HepG2 (cell line): ENCODE measurements around the gene SMG7. TPM values are rescaled to one million over a fixed set of nuclear protein-coding genes. Genes with fewer than 3 reads are reported as not detected.

ENCODE experiments used
- ATAC-seq: fragments of 200-7000 bp; cut with Tn5 transposase; 3 replicates; pipeline ENCODE4 v1.9.1; 2020; ENCODE audit warnings: mild to moderate bottlenecking, moderate library complexity
- BruUV-seq: library from RNA; stranded (reverse); fragments of 400-500 nt; replicated peaks from 2 replicates; lab custom pipeline; 2021; lab: Mats Ljungman, UMichigan
- CTCF ChIA-PET: fragments of 300-600 bp; formaldehyde crosslinking; extraction: SDS; loops from one replicate; lab custom pipeline; 2021; ENCODE audit warnings: low total read pairs, inconsistent platforms, low intra/inter-chr PET ratio; lab: Yijun Ruan, JAX
- POLR2A ChIA-PET: fragments of 350-600 bp; sonication (Branson Sonifier 250); formaldehyde crosslinking; loops from one replicate; lab custom pipeline; 2020; ENCODE audit warnings: antibody characterized with exemption, inconsistent platforms; lab: Yijun Ruan, JAX
- DNase-seq: peaks from one replicate; pipeline ENCODE4 v3.0.0-alpha.2; 2015; ENCODE audit warnings: low spot score
- FAIRE-seq: peaks from 3 replicates; lab custom pipeline; 2011; peaks lifted over from hg19 to GRCh38; lab: Jason Lieb, UNC
- H2AFZ ChIP-seq: one replicate; pipeline ENCODE4 v1.6.1; 2011; ENCODE audit warnings: low read length, inconsistent platforms
- H3K27ac ChIP-seq: fragments of 300-600 bp; 3 replicates; pipeline ENCODE4 v1.8.0; 2011; ENCODE audit warnings: mixed run types, mild to moderate bottlenecking, mixed read lengths, low read length, inconsistent platforms; ENCODE audit not compliant: insufficient read depth; ENCODE audit errors: extremely low read length
- H3K27me3 ChIP-seq, 2 experiments: fragments of 200-600 bp in 1 of 2; 2 replicates in 1 of 2; 3 replicates in 1 of 2; pipeline versions ENCODE4 v1.6.0 to v1.8.0; 2011; ENCODE audit warnings: low read length in 2 of 2, mild to moderate bottlenecking in 2 of 2, moderate library complexity in 2 of 2, inconsistent platforms in 1 of 2; ENCODE audit not compliant: insufficient read depth in 2 of 2, control insufficient read depth in 1 of 2
- H3K36me3 ChIP-seq, 2 experiments: fragments of 200-600 bp in 1 of 2; replicated peaks in 1 of 2; 2 replicates in 1 of 2; 3 replicates in 1 of 2; pipeline versions ENCODE4 v1.5.1 to v1.8.0; 2011; ENCODE audit warnings: low read length in 2 of 2, inconsistent platforms in 1 of 2; ENCODE audit not compliant: insufficient read depth in 2 of 2, control insufficient read depth in 1 of 2
- H3K4me1 ChIP-seq: 2 replicates; pipeline ENCODE4 v1.5.1; 2012; ENCODE audit warnings: low read length, inconsistent platforms; ENCODE audit not compliant: insufficient read depth
- H3K4me2 ChIP-seq: 2 replicates; pipeline ENCODE4 v1.6.0; 2011; ENCODE audit warnings: low read depth, low read length, inconsistent platforms
- H3K4me3 ChIP-seq, 3 experiments: fragments of 200-600 bp in 1 of 3; sonication (generic), shearing (Covaris generic) in 1 of 3; replicated peaks in 1 of 3; 2 replicates each; pipeline ENCODE4 v1.5.1; 2011 to 2016; ENCODE audit warnings: low read length in 3 of 3, inconsistent platforms in 2 of 3, low read depth in 2 of 3, mild to moderate bottlenecking in 2 of 3, control low read depth in 1 of 3, mixed read lengths in 1 of 3; ENCODE audit not compliant: insufficient read depth in 1 of 3
- H3K79me2 ChIP-seq: one replicate; pipeline ENCODE4 v1.6.1; 2011; ENCODE audit warnings: low read length, inconsistent platforms; ENCODE audit not compliant: insufficient read depth
- H3K9ac ChIP-seq: 2 replicates; pipeline ENCODE4 v1.6.0; 2011; ENCODE audit warnings: mild to moderate bottlenecking, low read depth, low read length, inconsistent platforms; ENCODE audit not compliant: insufficient read depth
- H3K9me3 ChIP-seq: 2 replicates; pipeline ENCODE4 v1.5.1; 2012; ENCODE audit warnings: mild to moderate bottlenecking, low read length
- H4K20me1 ChIP-seq: 2 replicates; pipeline ENCODE4 v1.6.0; 2011; ENCODE audit warnings: inconsistent platforms, mild to moderate bottlenecking, low read length, moderate library complexity; ENCODE audit not compliant: insufficient read depth
- HOXA7 ChIP-seq: sonication (generic); formaldehyde crosslinking; IDR thresholded peaks from 2 replicates; pipeline ENCODE4 v1.8.1; 2022; ENCODE audit warnings: mild to moderate bottlenecking, missing genetic modification reagents, moderate library complexity
- PAX8 ChIP-seq: sonication (generic); formaldehyde crosslinking; IDR thresholded peaks from 2 replicates; pipeline ENCODE4 v1.8.0; 2022; ENCODE audit warnings: mild to moderate bottlenecking, missing genetic modification reagents, borderline replicate concordance
- ZMYM4 ChIP-seq: sonication (generic); formaldehyde crosslinking; IDR thresholded peaks from 2 replicates; pipeline ENCODE4 v1.8.1; 2023; ENCODE audit warnings: mild to moderate bottlenecking, missing genetic modification reagents
- ZNF383 ChIP-seq: sonication (generic); formaldehyde crosslinking; IDR thresholded peaks from 2 replicates; pipeline ENCODE4 v1.4.0; 2020; ENCODE audit warnings: missing genetic modification reagents, mild to moderate bottlenecking, borderline replicate concordance
- ZNF749 ChIP-seq: sonication (generic); formaldehyde crosslinking; IDR thresholded peaks from 2 replicates; pipeline ENCODE4 v1.8.0; 2022; ENCODE audit warnings: mild to moderate bottlenecking, missing genetic modification reagents, moderate library complexity, borderline replicate concordance
- ZNF782 ChIP-seq: sonication (generic); formaldehyde crosslinking; IDR thresholded peaks from 2 replicates; pipeline ENCODE4 v1.4.0; 2020; ENCODE audit warnings: missing genetic modification reagents, mild to moderate bottlenecking, borderline replicate concordance
- WGBS: methylation state at CpG from one replicate; pipeline ENCODE4 v1.1.6; 2017; ENCODE audit warnings: low lambda C conversion rate; 5-methylcytosine and 5-hydroxymethylcytosine counted together
- in situ Hi-C: cut with HindIII; loops from 2 replicates; pipeline ENCODE4 v1.10.0; 2017; ENCODE audit warnings: low pct_unique_long_range_greater_than_20kb; ENCODE audit not compliant: extremely low pct_ligation_motif_present
- intact Hi-C: fragments of 100-400 bp; cut with micrococcal nuclease; formaldehyde crosslinking; loops from one replicate; pipeline ENCODE4 v1.10.0; 2022; ENCODE audit not compliant: unreplicated experiment
- polyA plus RNA-seq, 8 experiments: library from polyadenylated mRNA; depleted of rRNA in 3 of 8; stranded (reverse) in 7 of 8; unstranded in 1 of 8; fragments of >200 nt; fragmentation: Illumina TruSeq in 4 of 8; extraction: Trizol in 4 of 8; gene quantifications; 2 replicates each; pipeline versions ENCODE4 v1.2.1 to v1.2.3, GENCODE V29; 2011 to 2016; ENCODE audit warnings: low read depth in 4 of 8, missing spikeins in 1 of 8, mixed read lengths in 1 of 8; ENCODE audit not compliant: insufficient read depth in 1 of 8
- total RNA-seq, 5 experiments: library from RNA; depleted of rRNA; stranded (reverse); fragments of >200 nt; fragmentation: Illumina TruSeq; extraction: Trizol; gene quantifications; 2 replicates each; pipeline ENCODE4 v1.2.3, GENCODE V29; 2016; ENCODE audit warnings: low read depth in 1 of 5
- TF ChIP-seq, protein P1 (sequence below): sonication (generic); formaldehyde crosslinking; conservative IDR thresholded peaks from 2 replicates; pipeline ENCODE4 v1.8.0; 2022; ENCODE audit warnings: mild to moderate bottlenecking, moderate library complexity, missing genetic modification reagents
- TF ChIP-seq, protein P2 (sequence below): IDR thresholded peaks from 2 replicates; pipeline ENCODE4 v1.6.1; 2016; ENCODE audit warnings: mild to moderate bottlenecking

The SMG7 gene
- total and polyA plus RNA-seq, 2 of the 13 experiments (the other 11 are each of a cell fraction or from before 2014, with no cell fraction given): 14.9 to 27.9 TPM

DNA sequence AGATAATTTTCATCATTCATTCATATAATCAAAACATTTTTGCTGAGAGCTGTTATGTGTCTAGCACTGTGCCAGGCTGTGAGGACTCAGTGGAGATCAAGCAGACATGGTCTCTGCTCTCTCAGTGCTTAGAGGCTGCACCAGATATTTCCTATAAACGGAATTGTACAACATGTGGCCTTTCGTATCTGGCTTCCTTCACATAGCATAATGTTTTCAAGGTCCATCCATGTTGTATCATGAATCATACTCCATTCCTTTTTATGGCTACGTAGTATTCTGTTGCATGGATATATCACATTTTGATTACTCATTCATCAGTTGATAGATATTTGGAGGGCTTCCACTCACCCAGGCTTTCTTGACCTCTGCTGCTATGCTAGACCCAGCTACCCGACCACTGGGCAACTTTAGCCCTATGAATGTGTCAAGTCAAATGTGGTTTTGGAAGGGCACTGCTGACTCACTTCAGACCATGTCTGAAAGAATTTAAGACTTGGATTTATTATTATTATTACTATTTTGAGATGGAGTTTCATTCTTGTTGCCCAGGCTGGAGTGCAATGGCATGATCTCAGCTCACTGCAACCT is 99.5 kb downstream of the SMG7 start:
- Histone ChIP-seq H3K27me3 (no peaks in the 10 kb centered on the region), H3K9ac (no peak overlapping the region), H3K27ac (no peak overlapping the region), H3K36me3 (no peaks in the 10 kb centered on the region), H4K20me1 (no peaks in the 10 kb centered on the region), H3K4me3 (no peak overlapping the region), H3K9me3 (no peaks in the 10 kb centered on the region), H2AFZ (no peak overlapping the region), H3K4me1 (peaks cover 18% of the 10 kb centered on the region), H3K4me2 (no peak overlapping the region), H3K79me2 (no peaks in the 10 kb centered on the region)
- ChIA-PET POLR2A (interaction anchor here (0.7 kb wide), 1 partner anchor 93 kb away, joined by 4 read pairs; no protein-coding TSS in a partner anchor), CTCF (no interaction called here)
- no peak for DNase-seq
- no peak for TF ChIP-seq ZNF383 (CRISPR knock-in tag)
- TF ChIP-seq ZNF782 (CRISPR knock-in tag): no peak
- TF ChIP-seq, protein P1, sequence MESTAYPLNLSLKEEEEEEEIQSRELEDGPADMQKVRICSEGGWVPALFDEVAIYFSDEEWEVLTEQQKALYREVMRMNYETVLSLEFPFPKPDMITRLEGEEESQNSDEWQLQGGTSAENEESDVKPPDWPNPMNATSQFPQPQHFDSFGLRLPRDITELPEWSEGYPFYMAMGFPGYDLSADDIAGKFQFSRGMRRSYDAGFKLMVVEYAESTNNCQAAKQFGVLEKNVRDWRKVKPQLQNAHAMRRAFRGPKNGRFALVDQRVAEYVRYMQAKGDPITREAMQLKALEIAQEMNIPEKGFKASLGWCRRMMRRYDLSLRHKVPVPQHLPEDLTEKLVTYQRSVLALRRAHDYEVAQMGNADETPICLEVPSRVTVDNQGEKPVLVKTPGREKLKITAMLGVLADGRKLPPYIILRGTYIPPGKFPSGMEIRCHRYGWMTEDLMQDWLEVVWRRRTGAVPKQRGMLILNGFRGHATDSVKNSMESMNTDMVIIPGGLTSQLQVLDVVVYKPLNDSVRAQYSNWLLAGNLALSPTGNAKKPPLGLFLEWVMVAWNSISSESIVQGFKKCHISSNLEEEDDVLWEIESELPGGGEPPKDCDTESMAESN (CRISPR knock-in tag): no peak
- no peak for TF ChIP-seq ZMYM4
- no peak for TF ChIP-seq PAX8
- TF ChIP-seq, protein P2, sequence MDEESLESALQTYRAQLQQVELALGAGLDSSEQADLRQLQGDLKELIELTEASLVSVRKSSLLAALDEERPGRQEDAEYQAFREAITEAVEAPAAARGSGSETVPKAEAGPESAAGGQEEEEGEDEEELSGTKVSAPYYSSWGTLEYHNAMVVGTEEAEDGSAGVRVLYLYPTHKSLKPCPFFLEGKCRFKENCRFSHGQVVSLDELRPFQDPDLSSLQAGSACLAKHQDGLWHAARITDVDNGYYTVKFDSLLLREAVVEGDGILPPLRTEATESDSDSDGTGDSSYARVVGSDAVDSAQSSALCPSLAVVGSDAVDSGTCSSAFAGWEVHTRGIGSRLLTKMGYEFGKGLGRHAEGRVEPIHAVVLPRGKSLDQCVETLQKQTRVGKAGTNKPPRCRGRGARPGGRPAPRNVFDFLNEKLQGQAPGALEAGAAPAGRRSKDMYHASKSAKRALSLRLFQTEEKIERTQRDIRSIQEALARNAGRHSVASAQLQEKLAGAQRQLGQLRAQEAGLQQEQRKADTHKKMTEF (CRISPR knock-in tag): no peak
- TF ChIP-seq HOXA7 (CRISPR knock-in tag): no peak
- no peak for TF ChIP-seq ZNF749 (CRISPR knock-in tag)
- no peak for FAIRE-seq
- 57% methylated on average over 4 of the region's 4 CpGs for WGBS
- no peak for ATAC-seq
- in situ Hi-C loops (loop anchor here (25.0 kb wide), 1 partner anchor 284 kb away; no protein-coding TSS in a partner anchor), intact Hi-C loops (no loop called here)
- BruUV-seq: no TSS peak
